Measurements from ENCODE around the gene SYT14.
"Not testable (repeated sequence)": the region's sequence is repeated elsewhere in the genome, so short reads cannot be mapped to it uniquely, and the experiment has no call there.

- not testable (repeated sequence) for TF ChIP-seq EP300 (IDR thresholded peaks at IDR 0.05); POLR2A (IDR thresholded peaks at IDR 0.05; ENCODE audit: low read length); JUN (IDR thresholded peaks at IDR 0.05); NPAS2 (CRISPR knock-in tag; IDR thresholded peaks at IDR 0.05; ENCODE audit: borderline replicate concordance); CHD2 (IDR thresholded peaks at IDR 0.05; ENCODE audit: low read length, partially characterized antibody)
Measured at GRCh38 chr1:209919637-209920036, 18.4 kb upstream of the SYT14 start.
